ENCODE data around the gene MGLL.

The MGLL gene

DNA sequence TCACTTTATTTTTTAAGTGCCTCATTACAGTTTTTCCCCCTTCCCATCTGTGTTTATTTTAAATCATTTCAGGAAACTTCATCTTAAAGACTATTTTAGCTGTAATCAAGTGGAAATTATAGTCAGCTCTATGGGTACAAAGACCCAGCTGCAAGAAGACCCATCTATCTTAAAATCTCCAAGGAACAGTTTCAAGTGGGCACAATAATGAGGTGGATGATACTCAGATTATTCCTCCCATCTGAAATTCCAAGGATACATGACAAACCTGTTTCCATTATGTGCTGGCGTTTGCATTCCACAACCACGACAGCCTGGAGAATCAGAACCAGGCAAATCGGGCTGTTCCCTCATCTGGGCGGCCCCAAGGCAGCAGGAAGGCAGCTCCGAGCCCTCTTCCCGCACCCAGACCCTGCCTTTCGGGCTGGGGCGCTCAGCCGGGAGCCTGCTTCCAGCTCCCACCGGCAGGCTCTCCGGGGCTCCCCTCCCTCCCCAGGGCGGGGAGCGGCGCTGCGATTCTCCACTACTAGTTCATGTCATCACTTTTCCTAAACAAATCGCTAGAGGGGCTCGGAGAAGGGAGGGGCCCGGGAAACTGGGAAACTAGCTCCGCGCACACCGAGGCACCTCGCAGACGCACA, at the start of gene MGLL:
Gene MGLL, minus strand, starts transcription at position 475 of the 641 bp plus-strand sequence. Its CDS starts 197 bp downstream, at position 278.
- peak in 23 of 56 donors; percentile 25 to 68 (median 52) for DNase-seq

DNA sequence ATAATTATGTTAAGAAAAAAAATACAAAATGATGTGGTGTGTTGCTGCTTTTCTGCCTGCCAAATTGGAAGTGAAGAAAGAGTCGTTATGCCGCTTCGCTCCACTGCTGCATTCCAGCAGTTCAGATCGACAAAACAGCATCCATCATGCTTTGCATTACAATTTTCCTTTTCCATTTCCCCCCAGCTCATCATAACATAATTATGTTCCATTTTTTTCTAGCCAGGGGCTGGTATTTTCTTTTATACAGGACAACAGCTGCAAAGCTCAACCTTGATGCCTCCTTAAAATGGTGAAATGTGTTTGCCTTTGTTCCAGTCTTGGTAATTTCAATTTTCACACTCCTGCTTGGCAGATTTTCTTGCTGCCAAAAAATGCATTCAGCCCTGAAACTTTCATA, 47.8 kb upstream of the MGLL start:
- DNase-seq = no peak

DNA sequence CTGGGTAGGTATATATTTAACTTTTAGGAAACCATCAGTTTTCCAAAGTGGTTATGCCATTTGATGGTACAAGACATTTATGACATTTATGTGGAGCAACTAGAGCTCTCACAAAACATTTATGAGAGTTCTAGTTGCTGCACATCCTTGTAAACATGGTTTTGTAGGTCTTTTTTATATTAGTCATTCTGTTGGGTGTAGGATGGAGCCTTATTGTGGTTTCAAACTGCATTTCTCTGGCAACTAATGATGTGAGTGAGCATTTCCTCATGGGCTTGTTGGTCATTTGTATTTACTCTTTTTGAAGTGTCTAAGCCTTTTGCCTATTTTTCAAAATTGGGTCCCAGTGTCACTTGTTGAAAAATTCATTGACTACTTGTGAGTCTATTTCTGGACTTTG, 45.7 kb upstream of the MGLL start:
- DNase-seq = no peak

DNA sequence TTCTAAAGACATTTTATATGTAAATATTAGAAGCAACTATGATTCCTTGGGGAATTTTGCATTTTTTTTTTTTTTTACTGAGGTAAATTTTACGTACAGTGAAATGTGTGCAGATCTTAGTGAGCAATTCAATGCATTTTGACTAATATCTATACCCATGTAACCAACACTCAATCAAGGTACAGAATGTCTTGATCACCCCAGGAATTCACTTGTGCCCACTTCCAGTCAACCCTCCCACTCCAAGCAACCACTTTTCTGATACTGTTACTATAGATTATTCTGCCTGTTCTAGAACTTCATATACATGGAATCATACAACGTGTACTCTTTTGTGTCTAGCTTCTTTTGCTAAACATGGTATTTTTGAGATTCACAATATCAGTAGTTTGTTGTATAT, 45.1 kb upstream of the MGLL start:
- no peak for DNase-seq

DNA sequence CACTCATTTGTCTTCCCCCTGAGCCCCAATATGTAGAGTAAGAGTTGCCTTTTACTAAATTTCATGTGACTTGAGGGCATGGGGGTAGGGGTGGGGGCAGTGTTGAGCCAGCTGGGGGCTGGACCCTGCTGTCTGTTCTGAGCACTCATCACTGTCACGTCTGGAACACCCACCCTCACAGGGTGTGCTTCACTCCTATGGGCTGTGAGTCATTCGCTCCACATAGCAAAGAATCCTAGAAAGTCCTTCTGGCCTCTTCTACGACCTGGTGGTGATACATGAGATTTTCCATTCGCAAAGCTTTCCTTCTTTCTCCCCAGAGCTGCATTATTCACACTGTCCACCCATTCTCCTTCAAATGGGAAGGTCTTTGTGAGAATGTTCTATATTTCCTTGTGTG, 43.6 kb upstream of the MGLL start:
- DNase-seq = no peak

DNA sequence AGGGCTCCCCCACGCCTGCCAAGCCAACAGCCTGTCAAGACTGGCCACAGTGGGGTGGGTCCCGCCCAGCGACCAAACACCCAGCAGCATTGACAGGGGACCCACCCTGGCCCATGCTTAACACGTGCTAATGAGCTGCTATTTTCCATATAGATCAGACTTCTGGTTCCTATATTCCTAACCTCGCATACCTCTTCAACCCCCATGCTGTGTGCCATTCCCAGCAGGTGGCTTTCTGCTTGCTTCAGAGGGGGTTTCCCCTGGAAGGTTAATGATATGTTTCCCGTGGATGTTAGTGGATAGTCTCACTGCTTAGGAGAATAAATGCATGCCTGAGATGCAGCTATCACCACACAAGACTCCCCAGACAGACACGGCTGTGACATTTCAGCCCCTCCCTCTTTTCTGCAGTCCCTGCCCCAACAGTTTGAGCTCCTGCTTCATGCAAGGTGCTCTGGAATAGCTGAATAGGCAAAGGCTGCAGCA, 37.9 kb upstream of the MGLL start:
- DNase-seq = no peak

DNA sequence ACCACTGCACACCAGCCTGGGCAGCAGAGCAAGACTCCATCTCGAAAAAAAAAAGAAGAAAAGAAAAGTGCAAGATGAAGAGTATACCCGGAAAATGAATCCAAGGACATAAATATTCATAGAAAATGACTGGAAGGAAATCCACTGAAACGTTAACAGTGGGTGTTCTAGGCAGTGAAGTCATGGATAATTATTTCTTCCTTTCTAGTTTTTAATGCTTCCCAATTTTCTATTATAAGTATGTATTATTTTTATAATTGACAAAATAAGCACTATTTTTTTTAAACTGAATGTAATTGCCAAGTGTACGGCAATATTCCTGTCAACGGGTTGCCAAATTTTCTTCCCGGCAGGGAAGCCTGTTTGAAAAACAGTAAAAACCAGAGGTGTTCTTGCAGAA, 37.4 kb upstream of the MGLL start:
- no peak for DNase-seq

DNA sequence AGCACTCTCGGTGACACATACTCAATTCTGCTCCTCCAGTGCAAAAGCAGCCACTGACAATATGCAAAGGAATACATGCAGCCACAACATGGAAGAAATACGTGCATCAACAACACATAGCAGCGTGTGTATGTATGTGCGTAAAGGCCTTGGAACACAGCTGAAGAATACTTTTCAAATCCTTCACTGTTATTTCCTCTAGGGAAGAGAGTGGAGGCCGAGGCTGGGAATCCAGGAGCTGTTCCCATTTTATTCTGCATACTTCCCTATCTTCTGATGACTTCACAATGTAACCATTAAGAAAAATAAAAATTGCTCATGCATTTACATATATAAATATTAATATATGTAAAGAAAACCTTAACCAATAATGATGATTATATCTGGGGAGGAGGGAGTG, 36.6 kb upstream of the MGLL start:
- no peak for DNase-seq

DNA sequence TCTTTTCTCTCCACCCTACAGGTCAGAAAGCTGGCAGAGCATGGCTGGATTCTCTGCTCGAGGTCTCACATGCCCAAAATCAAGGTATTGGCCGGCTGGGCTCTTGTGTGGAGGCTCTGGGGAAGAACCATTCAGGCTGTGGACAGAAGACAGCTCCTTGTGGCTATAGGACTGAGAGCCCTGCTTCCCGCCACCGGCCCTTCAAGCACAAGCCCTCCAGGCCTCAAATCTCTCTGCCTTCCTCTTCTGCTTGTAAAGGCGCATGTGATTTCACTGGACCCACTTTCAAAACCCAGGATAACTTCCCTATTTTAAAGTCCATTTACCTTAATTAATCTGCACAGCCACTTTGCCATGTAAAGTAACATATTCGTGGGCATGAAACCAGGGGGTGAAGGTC, 36.2 kb upstream of the MGLL start:
- no peak for DNase-seq

DNA sequence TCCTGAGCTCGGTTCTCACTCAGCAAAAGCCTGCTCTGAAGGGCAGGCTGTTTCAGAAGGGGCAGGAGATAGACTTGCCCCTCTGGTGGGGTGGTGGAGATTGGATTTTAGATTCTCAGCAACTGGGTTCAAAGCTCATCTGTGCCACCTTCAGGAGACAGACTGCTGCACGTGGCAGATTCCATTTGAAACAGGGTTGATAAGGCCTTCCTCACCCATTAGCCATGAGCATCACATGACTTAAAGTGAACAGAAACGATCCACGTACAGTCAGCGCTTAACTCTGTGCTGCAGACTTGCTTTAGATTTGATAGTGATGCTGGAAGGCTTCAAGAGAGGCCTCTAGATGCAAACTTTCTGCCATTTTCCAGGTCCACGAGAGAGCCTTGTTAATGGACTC, 35.0 kb upstream of the MGLL start:
- DNase-seq = no peak

DNA sequence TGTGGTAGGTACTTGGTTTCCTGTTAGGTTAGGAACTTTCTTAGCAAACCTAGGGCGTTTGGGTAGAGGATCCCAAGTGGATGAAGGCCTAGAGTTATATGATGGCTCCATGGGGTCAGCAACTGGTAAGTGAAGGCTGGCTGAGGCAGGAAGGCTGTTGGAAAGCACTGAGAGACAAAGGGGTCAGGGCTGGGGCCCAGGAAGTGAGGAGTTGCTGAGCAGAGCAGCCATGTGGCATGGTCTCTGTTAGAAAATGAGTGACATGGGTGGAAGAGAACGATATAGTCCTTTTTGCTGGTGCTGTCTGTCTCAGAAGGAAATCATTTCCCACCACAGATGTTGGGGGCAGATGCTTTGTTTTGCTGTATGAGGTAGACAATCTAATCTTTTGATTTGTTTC, 34.5 kb upstream of the MGLL start:
- no peak for DNase-seq

DNA sequence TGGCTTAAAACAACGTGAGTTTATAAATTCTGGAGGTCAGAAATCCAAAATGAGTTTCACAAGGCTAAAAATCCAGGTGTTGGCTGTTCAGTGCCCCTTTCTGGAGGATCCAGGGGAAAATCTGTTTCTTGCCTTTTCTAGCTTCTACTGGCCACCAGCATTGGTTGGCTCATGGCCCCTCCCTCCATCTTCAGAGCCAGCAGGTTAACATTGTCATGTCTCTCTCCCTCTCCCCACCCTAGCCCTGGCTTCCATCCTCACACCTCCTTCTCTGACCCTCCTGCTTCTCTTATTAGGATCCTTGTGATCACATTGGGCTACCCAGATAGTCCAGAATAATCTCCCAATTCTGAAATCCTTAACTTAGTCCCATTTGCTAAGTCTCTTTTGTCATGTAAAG, 32.9 kb upstream of the MGLL start:
- no peak for DNase-seq

DNA sequence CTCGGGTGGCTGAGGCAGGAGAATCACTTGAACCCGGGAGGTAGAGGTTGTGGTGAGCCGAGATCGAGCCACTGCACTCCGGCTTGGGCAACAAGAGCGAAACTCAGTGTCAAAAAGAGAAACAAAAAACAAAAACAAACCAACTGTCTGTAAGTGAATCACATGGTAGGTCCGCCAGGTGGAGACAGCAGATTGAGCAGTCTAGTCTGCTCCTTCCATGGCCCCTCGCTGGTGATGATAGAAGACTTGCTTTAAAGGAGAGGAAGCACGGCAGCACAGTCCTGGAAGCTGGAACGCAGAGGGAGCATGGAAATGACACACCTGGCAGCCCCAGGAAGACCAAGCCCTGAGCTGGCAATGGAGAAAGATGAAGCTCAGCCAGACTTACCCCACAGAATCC, 31.4 kb upstream of the MGLL start:
- DNase-seq = no peak

DNA sequence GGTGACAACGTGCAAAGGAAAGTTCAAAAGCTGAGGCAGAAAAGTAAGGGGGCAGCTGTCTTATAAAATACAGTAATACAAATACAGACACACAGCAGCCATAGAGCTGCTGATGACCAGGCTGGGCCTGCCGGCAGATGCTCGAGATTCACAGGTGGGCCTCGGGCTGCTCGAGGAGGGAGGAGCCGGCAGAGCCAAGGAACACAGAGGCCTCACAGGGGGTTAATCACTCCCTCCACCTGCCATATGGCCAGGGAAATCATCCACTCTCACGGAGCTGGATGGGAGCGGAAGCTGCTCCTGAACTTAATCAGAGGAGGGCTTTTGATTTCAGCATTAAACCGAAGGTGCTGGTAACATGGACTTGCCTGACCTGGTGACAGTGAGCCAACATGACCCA, 29.6 kb upstream of the MGLL start:
- no peak for DNase-seq

DNA sequence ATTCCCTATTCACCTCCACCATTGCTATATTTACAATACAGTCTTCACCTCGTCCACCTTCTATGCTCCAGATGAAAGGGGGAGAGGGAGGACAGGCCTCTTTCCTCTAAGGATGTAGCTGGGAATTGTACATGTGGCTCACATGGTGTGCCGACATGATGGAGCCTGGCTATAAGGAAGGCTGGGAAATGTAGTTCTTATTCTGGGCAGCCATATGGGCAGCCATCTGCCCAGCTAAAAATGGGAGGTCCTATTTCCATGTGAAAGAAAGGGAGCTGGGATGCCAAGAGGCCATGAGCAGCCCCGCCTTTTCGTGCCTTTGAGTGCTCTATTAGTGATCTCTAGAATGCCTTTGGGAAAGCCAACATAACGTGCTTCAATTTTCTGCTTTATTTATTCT, 27.1 kb upstream of the MGLL start:
- peak in 4 of 56 donors; percentile 3 to 28 (median 19) for DNase-seq

DNA sequence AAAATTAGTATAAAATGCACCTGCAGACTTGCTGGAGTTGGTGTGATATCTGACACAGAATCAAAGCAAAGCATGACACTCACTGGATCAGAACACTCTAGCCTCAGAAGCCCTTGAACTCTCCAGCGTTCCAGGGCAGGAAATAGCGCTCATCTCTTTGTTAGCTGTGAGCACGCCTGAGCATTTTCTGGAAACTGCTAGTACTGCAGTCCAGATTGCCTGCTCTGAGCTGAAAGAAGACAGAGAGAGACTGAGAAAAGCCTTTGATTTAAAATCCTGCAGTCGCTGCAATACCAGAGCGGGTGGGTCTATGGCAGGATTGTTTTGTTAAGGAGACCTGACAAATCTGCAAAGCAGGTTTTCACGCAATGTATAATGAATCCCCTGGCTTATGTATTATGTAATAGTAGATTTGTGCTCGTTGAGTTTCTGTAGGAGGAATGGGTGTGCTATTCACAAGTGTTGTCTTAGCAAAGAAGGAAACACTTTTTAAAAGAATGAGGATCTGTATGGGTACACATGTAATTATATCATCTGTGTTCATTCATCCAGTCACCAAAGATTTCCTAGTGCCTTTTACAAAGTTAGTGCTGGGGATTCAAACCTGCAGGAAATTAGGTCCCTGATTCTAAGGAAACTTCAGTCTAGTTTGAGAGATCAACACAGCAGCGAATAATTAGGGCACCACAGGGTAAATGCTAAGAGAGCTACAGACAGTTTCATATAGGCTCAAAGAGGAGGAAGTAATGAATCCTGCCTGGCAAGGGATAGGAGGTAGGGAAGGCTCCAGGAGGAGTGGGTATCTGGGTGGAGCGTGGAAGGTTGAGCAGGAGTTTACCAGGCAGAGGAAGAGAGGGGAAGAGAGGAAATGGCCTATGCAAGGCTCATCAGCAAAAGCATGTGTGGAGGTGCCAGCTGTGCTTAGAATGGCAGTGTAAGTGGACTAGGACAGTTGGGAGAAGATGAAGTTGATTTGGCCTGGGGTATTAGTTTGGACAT, 26.1 kb upstream of the MGLL start:
- peak in 45 of 56 donors; percentile 2 to 85 (median 41) for DNase-seq

DNA sequence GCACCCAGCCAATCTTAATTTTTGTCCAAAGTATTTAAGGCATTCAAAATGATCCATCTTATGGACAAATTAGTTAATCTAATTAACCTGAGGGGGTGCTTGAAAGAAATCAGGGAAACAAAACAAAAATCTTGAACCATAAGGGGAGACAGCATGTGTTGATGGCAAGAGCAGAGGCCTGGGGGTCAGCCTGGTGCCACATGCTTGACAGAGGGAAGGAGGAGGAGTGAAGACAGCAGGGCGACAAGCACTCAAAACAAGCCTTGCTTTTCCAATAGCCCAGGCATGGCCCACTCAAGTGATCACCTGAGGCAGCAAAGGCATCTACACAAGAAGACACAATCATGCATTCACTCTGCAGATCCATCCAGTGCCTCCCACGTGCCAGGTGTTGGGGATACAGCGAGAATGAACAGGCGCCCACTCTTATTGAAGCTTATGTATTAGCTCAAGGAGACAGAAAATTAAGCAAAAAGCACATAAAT, 25.0 kb upstream of the MGLL start:
- peak in 5 of 56 donors; percentile 20 to 34 (median 26) for DNase-seq

DNA sequence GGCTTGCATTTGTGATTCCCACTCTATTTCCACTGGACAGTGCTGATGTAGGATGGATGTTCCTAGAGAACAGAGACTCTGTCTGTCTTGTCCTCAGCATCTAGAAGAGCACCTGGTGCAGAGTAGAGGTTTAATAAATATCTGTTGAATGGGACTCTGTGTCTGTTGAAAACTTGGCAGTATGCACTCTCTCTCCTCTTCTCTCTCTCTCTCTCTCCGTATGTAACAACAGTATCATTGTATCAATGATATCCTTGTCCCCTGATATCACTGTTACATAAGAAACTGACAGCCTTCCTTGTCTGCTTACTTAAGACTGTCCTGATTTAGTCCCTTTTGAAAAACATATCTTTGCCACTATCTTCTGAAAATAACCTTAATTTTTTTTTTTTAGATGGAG, 24.3 kb upstream of the MGLL start:
- no peak for DNase-seq

DNA sequence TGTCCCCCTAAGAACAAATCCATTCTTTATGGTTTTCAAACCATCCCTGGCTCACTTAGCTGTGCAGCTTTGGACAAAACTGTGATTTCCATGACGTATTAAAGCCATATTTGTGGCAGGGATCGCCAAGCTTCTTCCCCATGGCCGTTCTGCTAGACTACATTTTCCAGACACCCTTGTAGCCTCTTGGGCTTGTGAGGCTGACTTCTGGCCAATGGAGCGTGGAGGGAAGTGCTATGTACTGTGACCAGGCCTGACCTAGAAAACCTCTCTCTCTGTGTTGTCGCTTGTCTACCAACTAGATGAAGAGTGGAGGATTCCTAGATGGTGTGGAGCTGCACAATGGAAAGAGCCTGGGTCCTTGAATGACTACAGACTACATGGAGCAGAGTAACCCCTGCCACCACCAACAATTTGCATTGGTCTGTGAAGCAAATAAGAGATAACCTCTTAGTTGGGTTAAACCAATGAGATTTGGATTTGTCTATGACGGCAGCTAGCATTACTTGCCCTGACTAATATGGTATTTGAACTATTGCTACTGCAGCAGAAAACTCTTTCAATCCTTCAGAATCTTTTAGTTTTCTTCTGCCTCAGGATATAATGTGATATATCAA, 22.1 kb upstream of the MGLL start:
- no peak for DNase-seq

DNA sequence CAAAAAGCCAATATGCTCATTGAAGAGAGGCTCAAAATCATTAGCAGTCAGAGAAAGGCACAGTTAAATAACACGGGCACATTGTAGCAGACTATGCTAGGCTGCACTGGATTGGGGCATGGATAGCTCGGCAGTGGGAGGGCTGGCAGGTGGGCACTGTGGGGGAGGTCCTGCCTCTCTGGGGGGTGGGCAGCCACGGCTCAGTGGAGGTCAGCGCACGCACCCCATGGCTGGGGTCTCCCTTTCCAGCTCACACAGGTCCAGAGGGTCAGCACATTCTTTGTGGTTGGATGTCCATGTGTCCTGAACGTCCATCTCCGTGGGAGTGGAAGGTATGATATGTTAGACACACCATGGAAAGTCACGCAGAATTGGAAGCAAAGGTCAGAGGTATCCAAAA, 18.4 kb upstream of the MGLL start:
- no peak for DNase-seq

DNA sequence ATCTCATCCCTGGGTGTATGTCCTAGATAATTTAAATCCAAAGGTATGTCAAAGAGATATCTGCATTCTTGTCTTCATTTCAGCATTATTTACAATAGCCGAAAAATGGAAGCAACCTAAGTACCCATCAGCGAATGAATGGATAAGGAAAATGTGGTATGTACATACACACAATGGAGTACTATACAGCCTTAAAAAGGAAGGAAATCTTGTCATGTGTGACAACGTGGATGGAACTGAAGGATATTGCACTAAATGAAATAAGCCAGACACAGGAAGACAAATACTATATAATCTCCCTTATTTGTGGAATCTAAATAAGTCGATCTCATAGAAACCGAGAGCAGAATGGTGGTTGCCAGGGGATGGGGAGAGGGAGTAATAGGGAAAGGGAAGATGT, 16.8 kb upstream of the MGLL start:
- no peak for DNase-seq
